IPS-20b (cell line): ENCODE results near the gene IQSEC2.

Source experiments
- H3K27ac ChIP-seq: one replicate; pipeline ENCODE4 v1.5.1; 2013; ENCODE audit warnings: low read length
- H3K27me3 ChIP-seq: 2 replicates; pipeline ENCODE4 v1.6.1; 2013; ENCODE audit warnings: mild to moderate bottlenecking, low read length, inconsistent platforms; ENCODE audit not compliant: insufficient read depth
- H3K36me3 ChIP-seq: 2 replicates; pipeline ENCODE4 v1.6.1; 2013; ENCODE audit warnings: low read depth, mild to moderate bottlenecking, inconsistent platforms, low read length, moderate library complexity; ENCODE audit not compliant: insufficient read depth
- H3K4me1 ChIP-seq: 2 replicates; pipeline ENCODE4 v1.6.1; 2013; ENCODE audit warnings: mild to moderate bottlenecking, control low read depth, inconsistent platforms, low read length, moderate library complexity; ENCODE audit not compliant: insufficient read depth
- H3K4me3 ChIP-seq: 2 replicates; pipeline ENCODE4 v1.5.1; 2013; ENCODE audit warnings: mild to moderate bottlenecking, low read length, inconsistent platforms
- H3K9ac ChIP-seq: 2 replicates; pipeline ENCODE4 v1.6.1; 2013; ENCODE audit warnings: low read depth, mild to moderate bottlenecking, inconsistent platforms, low read length, moderate library complexity
- H3K9me3 ChIP-seq: 2 replicates; pipeline ENCODE4 v1.6.1; 2013; ENCODE audit warnings: mild to moderate bottlenecking, low read depth, low read length, inconsistent platforms; ENCODE audit not compliant: insufficient read depth

Gene IQSEC2

GRCh38 chrX:53300157-53300556 is 18.8 kb upstream of the IQSEC2 start:
- Histone ChIP-seq H3K36me3 (no peaks in the 10 kb centered on the region), H3K9me3 (no peaks in the 10 kb centered on the region), H3K4me1 (no peaks in the 10 kb centered on the region), H3K27me3 (no peaks in the 10 kb centered on the region), H3K4me3 (no peak overlapping the region), H3K9ac (no peak overlapping the region), H3K27ac (no peak overlapping the region)

GRCh38 chrX:53294024-53294648 is 12.8 kb upstream of the IQSEC2 start:
- Histone ChIP-seq H3K27me3 (no peaks in the 10 kb centered on the region), H3K9me3 (no peaks in the 10 kb centered on the region), H3K9ac (no peak overlapping the region), H3K4me3 (no peak overlapping the region), H3K36me3 (no peaks in the 10 kb centered on the region), H3K4me1 (no peaks in the 10 kb centered on the region), H3K27ac (no peak overlapping the region)

DNA sequence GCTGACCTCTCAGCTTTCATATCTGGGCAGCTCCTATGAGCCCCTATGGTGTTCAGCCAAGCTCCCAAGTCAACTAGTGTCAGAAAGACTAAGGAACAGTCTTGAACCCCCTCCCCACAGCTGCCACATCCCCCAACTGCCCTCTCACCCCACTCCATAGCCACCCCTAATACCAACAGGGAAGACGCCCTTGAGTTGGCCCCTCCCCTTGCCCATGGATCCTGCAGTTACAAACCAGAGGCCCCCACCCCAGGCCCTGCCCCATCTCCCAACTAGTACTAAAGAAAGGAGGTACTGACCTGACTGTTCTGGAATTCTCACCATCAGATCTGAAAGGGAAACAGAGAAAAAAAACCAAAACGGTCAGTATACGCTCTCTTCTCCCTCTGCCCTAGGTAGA is 10.2 kb upstream of the IQSEC2 start:
- H3K36me3 ChIP-seq = no peaks in the 10 kb centered on the region
- H3K27me3 ChIP-seq = no peaks in the 10 kb centered on the region
- no peaks in the 10 kb centered on the region for H3K9me3 ChIP-seq
- no peak overlapping the region for H3K4me3 ChIP-seq
- H3K27ac ChIP-seq = no peak overlapping the region
- H3K9ac ChIP-seq = no peak overlapping the region
- H3K4me1 ChIP-seq = peaks cover 2% of the 10 kb centered on the region; the same call in 1 of the 2 replicates

- Histone ChIP-seq H3K27ac (no peak overlapping the region), H3K9ac (no peak overlapping the region), H3K9me3 (no peaks in the 10 kb centered on the region), H3K4me3 (no peak overlapping the region), H3K36me3 (no peaks in the 10 kb centered on the region), H3K4me1 (peaks cover 2% of the 10 kb centered on the region; the same call in 1 of the 2 replicates), H3K27me3 (no peaks in the 10 kb centered on the region)
These were observed 9.2 kb upstream of the IQSEC2 start for GRCh38 chrX:53290441-53291041.

DNA sequence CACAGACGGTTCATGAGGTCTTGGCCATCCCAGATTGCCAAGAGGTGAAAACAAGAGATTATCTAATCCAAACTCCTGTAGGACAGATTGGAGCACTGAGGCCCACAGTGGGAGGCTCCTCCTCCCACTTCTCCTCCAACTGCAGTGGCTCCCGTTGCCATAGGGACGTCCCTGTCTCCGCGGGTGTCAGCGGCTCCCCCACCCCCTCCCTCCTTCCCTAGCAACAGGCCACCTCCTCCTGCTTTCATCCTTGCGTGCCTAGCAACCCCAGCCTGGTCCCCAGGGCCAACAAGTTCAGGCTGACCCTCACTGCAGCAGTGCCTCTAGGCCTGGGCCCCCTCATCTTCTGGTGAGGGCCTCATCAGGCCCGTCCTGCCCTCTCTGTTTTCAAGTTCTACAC is 6.8 kb upstream of the IQSEC2 start:
- Histone ChIP-seq H3K4me3 (no peak overlapping the region), H3K27ac (no peak overlapping the region), H3K9me3 (no peaks in the 10 kb centered on the region), H3K27me3 (no peaks in the 10 kb centered on the region), H3K4me1 (peaks cover 2% of the 10 kb centered on the region; the same call in 1 of the 2 replicates), H3K9ac (no peak overlapping the region), H3K36me3 (no peaks in the 10 kb centered on the region)

GRCh38 chrX:53287493-53288138 is 6.2 kb upstream of the IQSEC2 start:
- Histone ChIP-seq H3K9ac (no peak overlapping the region), H3K36me3 (no peaks in the 10 kb centered on the region), H3K4me1 (peaks cover 2% of the 10 kb centered on the region; the same call in 1 of the 2 replicates), H3K27me3 (no peaks in the 10 kb centered on the region), H3K4me3 (no peak overlapping the region), H3K27ac (no peak overlapping the region), H3K9me3 (no peaks in the 10 kb centered on the region)

GRCh38 chrX:53286171-53286570 is 4.8 kb upstream of the IQSEC2 start:
- H3K36me3 ChIP-seq = no peaks in the 10 kb centered on the region

DNA sequence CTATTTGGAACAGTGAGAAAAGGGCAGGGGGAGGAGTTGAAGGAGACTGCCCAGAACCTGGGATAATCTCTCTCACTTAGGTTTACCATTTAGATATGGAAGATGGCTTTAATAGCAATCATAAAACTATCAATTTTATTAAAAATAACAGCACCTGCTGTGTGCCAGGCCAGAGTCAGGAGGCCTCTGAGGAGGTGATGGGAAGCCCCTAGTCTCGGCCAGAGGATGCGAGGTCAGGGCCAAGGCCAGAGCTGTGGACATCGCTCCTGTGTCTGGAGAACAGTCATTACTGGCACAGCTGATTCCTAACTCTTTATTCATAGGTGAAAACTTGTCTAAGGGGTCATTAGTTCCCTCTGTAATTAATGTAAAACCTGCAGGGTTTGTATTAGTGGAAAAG is 4.2 kb upstream of the IQSEC2 start:
- peaks cover 2% of the 10 kb centered on the region; the same call in 1 of the 2 replicates for H3K4me1 ChIP-seq
- no peaks in the 10 kb centered on the region for H3K9me3 ChIP-seq
- no peaks in the 10 kb centered on the region for H3K36me3 ChIP-seq
- no peak overlapping the region for H3K4me3 ChIP-seq
- H3K27ac ChIP-seq = no peak overlapping the region
- no peak overlapping the region for H3K9ac ChIP-seq
- H3K27me3 ChIP-seq = no peaks in the 10 kb centered on the region

More at GRCh38 chrX:53286171-53286570, 4.8 kb upstream of the IQSEC2 start:
- H3K27ac ChIP-seq = no peak overlapping the region
- no peaks in the 10 kb centered on the region for H3K9me3 ChIP-seq
- H3K27me3 ChIP-seq = no peaks in the 10 kb centered on the region
- H3K4me1 ChIP-seq = peaks cover 2% of the 10 kb centered on the region; the same call in 1 of the 2 replicates
- no peak overlapping the region for H3K9ac ChIP-seq
- no peak overlapping the region for H3K4me3 ChIP-seq

DNA sequence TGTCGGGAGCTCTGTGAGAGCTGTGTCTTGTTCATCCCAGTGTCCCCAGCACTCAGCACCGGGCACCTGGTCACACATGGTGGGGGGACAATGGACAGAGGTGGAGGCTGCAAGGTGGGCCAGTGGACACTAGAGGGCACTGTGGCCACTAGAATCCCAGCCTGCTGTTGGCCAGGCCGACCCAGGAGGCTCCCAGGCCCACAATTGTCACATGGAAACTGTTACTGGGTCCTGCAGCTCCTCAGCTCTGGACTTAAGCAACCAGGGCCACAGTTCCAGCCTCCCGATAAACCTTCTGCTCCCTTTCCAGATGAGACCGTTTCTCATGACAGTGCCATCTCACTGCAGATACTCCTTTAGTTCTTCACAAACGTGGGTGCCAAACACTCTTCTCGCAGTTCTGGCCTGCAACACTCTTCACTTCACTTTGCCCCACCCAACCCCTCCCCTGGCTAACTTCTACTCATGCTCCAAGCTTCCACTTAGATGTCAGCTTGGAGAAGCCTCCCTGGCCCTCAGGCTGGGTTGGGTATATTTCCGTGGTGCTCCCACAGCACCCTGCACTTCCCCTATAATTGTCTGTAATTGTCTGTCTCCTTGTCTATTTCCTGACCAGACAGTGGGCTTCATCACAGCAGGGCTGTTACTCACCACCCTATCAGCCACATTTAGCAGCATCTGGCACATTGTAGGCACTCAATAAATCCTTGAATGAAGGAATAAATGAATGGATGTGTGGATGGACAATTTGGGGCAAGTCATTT is 3.5 kb upstream of the IQSEC2 start:
- no peak overlapping the region for H3K27ac ChIP-seq

GRCh38 chrX:53283567-53283966 is 2.2 kb upstream of the IQSEC2 start:
- Histone ChIP-seq H3K9me3 (no peaks in the 10 kb centered on the region), H3K27ac (no peak overlapping the region), H3K9ac (no peak overlapping the region), H3K36me3 (no peaks in the 10 kb centered on the region), H3K4me3 (no peak overlapping the region), H3K4me1 (no peaks in the 10 kb centered on the region; the same call in 1 of the 2 replicates), H3K27me3 (no peaks in the 10 kb centered on the region)

More for the DNA sequence above, 3.5 kb upstream of the IQSEC2 start:
- no peaks in the 10 kb centered on the region for H3K36me3 ChIP-seq
- peaks cover 2% of the 10 kb centered on the region; the same call in 1 of the 2 replicates for H3K4me1 ChIP-seq
- H3K9me3 ChIP-seq = no peaks in the 10 kb centered on the region
- H3K4me3 ChIP-seq = no peak overlapping the region
- no peaks in the 10 kb centered on the region for H3K27me3 ChIP-seq
- no peak overlapping the region for H3K9ac ChIP-seq

DNA sequence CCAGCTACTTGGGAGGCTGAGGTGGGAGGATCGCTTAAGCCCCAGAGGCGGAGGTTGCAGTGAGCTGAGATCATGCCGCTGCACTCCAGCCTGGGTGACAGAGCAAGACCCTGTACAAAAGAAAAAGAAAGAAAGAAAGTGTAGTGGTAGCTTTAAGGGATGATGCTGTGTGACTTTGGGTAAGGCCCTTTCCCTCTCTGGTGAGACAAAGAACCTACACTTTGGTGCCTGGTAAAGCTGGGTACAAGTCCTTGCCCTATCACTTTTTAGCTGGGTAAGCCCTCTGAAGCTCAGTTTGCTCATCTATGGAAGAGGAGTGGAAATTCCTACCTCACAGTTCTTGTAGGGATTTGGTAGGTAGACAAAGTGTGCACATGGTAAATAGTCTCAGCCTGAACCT is 1.7 kb upstream of the IQSEC2 start:
- no peaks in the 10 kb centered on the region for H3K27me3 ChIP-seq
- H3K4me1 ChIP-seq = no peaks in the 10 kb centered on the region; the same call in 1 of the 2 replicates
- H3K9ac ChIP-seq = no peak overlapping the region
- H3K27ac ChIP-seq = no peak overlapping the region
- H3K36me3 ChIP-seq = no peaks in the 10 kb centered on the region
- no peaks in the 10 kb centered on the region for H3K9me3 ChIP-seq
- no peak overlapping the region for H3K4me3 ChIP-seq
